HTR-8/SVneo (cell line): ENCODE data around the gene ARHGEF7.
"Not testable (repeated sequence)": the region's sequence is repeated elsewhere in the genome, so short reads cannot be mapped to it uniquely, and the experiment has no call there.

Experiments used
- DNase-seq: peaks from one replicate; pipeline ENCODE4 v3.0.0; 2011; ENCODE audit warnings: low spot score, mixed read lengths; ENCODE audit not compliant: insufficient read length
- FAIRE-seq: peaks from 2 replicates; lab custom pipeline; 2011; peaks lifted over from hg19 to GRCh38; lab: Jason Lieb, UNC

The ARHGEF7 gene

GRCh38 chr13:111241006-111241755, 126.1 kb downstream of the ARHGEF7 start:
- DNase-seq: no peak
- FAIRE-seq: no peak

GRCh38 chr13:111241862-111242261, 126.8 kb downstream of the ARHGEF7 start:
- DNase-seq: no peak
- no peak for FAIRE-seq

GRCh38 chr13:111242585-111242984, 127.5 kb downstream of the ARHGEF7 start:
- DNase-seq (no peak), FAIRE-seq (no peak)

- FAIRE-seq (no peak), DNase-seq (no peak)
These were observed 128.9 kb downstream of the ARHGEF7 start for GRCh38 chr13:111243981-111244380.

- FAIRE-seq: no peak
- DNase-seq: no peak
These were observed 130.7 kb downstream of the ARHGEF7 start for GRCh38 chr13:111245576-111246384.

- FAIRE-seq (no peak), DNase-seq (no peak)
These were observed 132.4 kb downstream of the ARHGEF7 start for GRCh38 chr13:111247552-111247951.

GRCh38 chr13:111248822-111249221, 133.7 kb downstream of the ARHGEF7 start:
- no peak for FAIRE-seq
- no peak for DNase-seq

- DNase-seq: no peak
- no peak for FAIRE-seq
These were observed 134.7 kb downstream of the ARHGEF7 start for GRCh38 chr13:111249637-111250360.

GRCh38 chr13:111251646-111252445, 136.7 kb downstream of the ARHGEF7 start:
- FAIRE-seq: no peak

GRCh38 chr13:111252446-111253364, 137.6 kb downstream of the ARHGEF7 start:
- no peak for DNase-seq
- no peak for FAIRE-seq

More at GRCh38 chr13:111251646-111252445, 136.7 kb downstream of the ARHGEF7 start:
- DNase-seq: no peak

- DNase-seq (no peak), FAIRE-seq (no peak)
These were observed 138.3 kb downstream of the ARHGEF7 start for GRCh38 chr13:111253365-111253872.

- DNase-seq: no peak
These were observed 140.2 kb downstream of the ARHGEF7 start for GRCh38 chr13:111255228-111255790.

GRCh38 chr13:111256458-111256857, 141.3 kb downstream of the ARHGEF7 start:
- DNase-seq (no peak), FAIRE-seq (no peak)

More at GRCh38 chr13:111255228-111255790, 140.2 kb downstream of the ARHGEF7 start:
- FAIRE-seq: no peak

- FAIRE-seq: no peak
- no peak for DNase-seq
These were observed 141.8 kb downstream of the ARHGEF7 start for GRCh38 chr13:111256946-111257345.

GRCh38 chr13:111257899-111258298, 142.8 kb downstream of the ARHGEF7 start:
- FAIRE-seq: not testable (repeated sequence)

GRCh38 chr13:111258637-111259036, 143.5 kb downstream of the ARHGEF7 start:
- no peak for FAIRE-seq
- DNase-seq: no peak

More at GRCh38 chr13:111257899-111258298, 142.8 kb downstream of the ARHGEF7 start:
- not testable (repeated sequence) for DNase-seq

- no peak for DNase-seq
- FAIRE-seq: no peak
These were observed 143.9 kb downstream of the ARHGEF7 start for GRCh38 chr13:111259058-111259457.

GRCh38 chr13:111261326-111261725, 146.2 kb downstream of the ARHGEF7 start:
- no peak for FAIRE-seq
- no peak for DNase-seq
